HepG2 (cell line): ENCODE data around the gene PNMA8B. TPM values are rescaled to one million over a fixed set of nuclear protein-coding genes. Genes with fewer than 3 reads are reported as not detected.

Experiments used
- ATAC-seq: fragments of 200-7000 bp; cut with Tn5 transposase; 3 replicates; pipeline ENCODE4 v1.9.1; 2020; ENCODE audit warnings: mild to moderate bottlenecking, moderate library complexity
- BruUV-seq: library from RNA; stranded (reverse); fragments of 400-500 nt; replicated peaks from 2 replicates; lab custom pipeline; 2021; lab: Mats Ljungman, UMichigan
- CTCF ChIA-PET: fragments of 300-600 bp; formaldehyde crosslinking; extraction: SDS; loops from one replicate; lab custom pipeline; 2021; ENCODE audit warnings: low total read pairs, inconsistent platforms, low intra/inter-chr PET ratio; lab: Yijun Ruan, JAX
- POLR2A ChIA-PET: fragments of 350-600 bp; sonication (Branson Sonifier 250); formaldehyde crosslinking; loops from one replicate; lab custom pipeline; 2020; ENCODE audit warnings: antibody characterized with exemption, inconsistent platforms; lab: Yijun Ruan, JAX
- DNase-seq: peaks from one replicate; pipeline ENCODE4 v3.0.0-alpha.2; 2015; ENCODE audit warnings: low spot score
- FAIRE-seq: peaks from 3 replicates; lab custom pipeline; 2011; peaks lifted over from hg19 to GRCh38; lab: Jason Lieb, UNC
- H2AFZ ChIP-seq: one replicate; pipeline ENCODE4 v1.6.1; 2011; ENCODE audit warnings: low read length, inconsistent platforms
- H3K27ac ChIP-seq: fragments of 300-600 bp; 3 replicates; pipeline ENCODE4 v1.8.0; 2011; ENCODE audit warnings: mixed run types, mild to moderate bottlenecking, mixed read lengths, low read length, inconsistent platforms; ENCODE audit not compliant: insufficient read depth; ENCODE audit errors: extremely low read length
- H3K27me3 ChIP-seq, 2 experiments: fragments of 200-600 bp in 1 of 2; 2 replicates in 1 of 2; 3 replicates in 1 of 2; pipeline versions ENCODE4 v1.6.0 to v1.8.0; 2011; ENCODE audit warnings: low read length in 2 of 2, mild to moderate bottlenecking in 2 of 2, moderate library complexity in 2 of 2, inconsistent platforms in 1 of 2; ENCODE audit not compliant: insufficient read depth in 2 of 2, control insufficient read depth in 1 of 2
- H3K36me3 ChIP-seq, 2 experiments: fragments of 200-600 bp in 1 of 2; replicated peaks in 1 of 2; 2 replicates in 1 of 2; 3 replicates in 1 of 2; pipeline versions ENCODE4 v1.5.1 to v1.8.0; 2011; ENCODE audit warnings: low read length in 2 of 2, inconsistent platforms in 1 of 2; ENCODE audit not compliant: insufficient read depth in 2 of 2, control insufficient read depth in 1 of 2
- H3K4me1 ChIP-seq: 2 replicates; pipeline ENCODE4 v1.5.1; 2012; ENCODE audit warnings: low read length, inconsistent platforms; ENCODE audit not compliant: insufficient read depth
- H3K4me2 ChIP-seq: 2 replicates; pipeline ENCODE4 v1.6.0; 2011; ENCODE audit warnings: low read depth, low read length, inconsistent platforms
- H3K4me3 ChIP-seq, 3 experiments: fragments of 200-600 bp in 1 of 3; sonication (generic), shearing (Covaris generic) in 1 of 3; replicated peaks in 1 of 3; 2 replicates each; pipeline ENCODE4 v1.5.1; 2011 to 2016; ENCODE audit warnings: low read length in 3 of 3, inconsistent platforms in 2 of 3, low read depth in 2 of 3, mild to moderate bottlenecking in 2 of 3, control low read depth in 1 of 3, mixed read lengths in 1 of 3; ENCODE audit not compliant: insufficient read depth in 1 of 3
- H3K79me2 ChIP-seq: one replicate; pipeline ENCODE4 v1.6.1; 2011; ENCODE audit warnings: low read length, inconsistent platforms; ENCODE audit not compliant: insufficient read depth
- H3K9ac ChIP-seq: 2 replicates; pipeline ENCODE4 v1.6.0; 2011; ENCODE audit warnings: mild to moderate bottlenecking, low read depth, low read length, inconsistent platforms; ENCODE audit not compliant: insufficient read depth
- H3K9me3 ChIP-seq: 2 replicates; pipeline ENCODE4 v1.5.1; 2012; ENCODE audit warnings: mild to moderate bottlenecking, low read length
- H4K20me1 ChIP-seq: 2 replicates; pipeline ENCODE4 v1.6.0; 2011; ENCODE audit warnings: inconsistent platforms, mild to moderate bottlenecking, low read length, moderate library complexity; ENCODE audit not compliant: insufficient read depth
- CEBPB ChIP-seq: IDR thresholded peaks from 2 replicates; pipeline ENCODE4 v1.6.1; 2011; ENCODE audit warnings: low read depth, low read length, improper control_type of control experiment, borderline replicate concordance
- HHEX ChIP-seq: IDR thresholded peaks from 2 replicates; pipeline ENCODE4 v1.6.1; 2016; ENCODE audit warnings: control low read depth
- HNRNPLL ChIP-seq: fragments of 200-400 bp; formaldehyde crosslinking; IDR thresholded peaks from 2 replicates; pipeline ENCODE4 v1.6.1; 2017; ENCODE audit warnings: mild to moderate bottlenecking, low read depth, low read length; ENCODE audit not compliant: poor library complexity, severe bottlenecking
- IRF9 ChIP-seq: sonication (generic); formaldehyde crosslinking; IDR thresholded peaks from 2 replicates; pipeline ENCODE4 v1.8.0; 2022; ENCODE audit warnings: missing genetic modification reagents, mild to moderate bottlenecking, borderline replicate concordance
- PAXIP1 ChIP-seq: sonication (generic); formaldehyde crosslinking; conservative IDR thresholded peaks from 2 replicates; pipeline ENCODE4 v1.4.0; 2020; ENCODE audit warnings: mild to moderate bottlenecking, missing genetic modification reagents, moderate library complexity
- RNF2 ChIP-seq: fragments of 450-650 bp; conservative IDR thresholded peaks from 2 replicates; pipeline ENCODE4 v1.6.1; 2016; ENCODE audit warnings: low read depth
- TBP ChIP-seq: sonication (generic); formaldehyde crosslinking; IDR thresholded peaks from 2 replicates; pipeline ENCODE4 v1.5.0; 2020; ENCODE audit warnings: missing genetic modification reagents
- TBX2 ChIP-seq: sonication (generic); formaldehyde crosslinking; IDR thresholded peaks from 2 replicates; pipeline ENCODE4 v1.5.0; 2020; ENCODE audit warnings: missing genetic modification reagents, mild to moderate bottlenecking, borderline replicate concordance
- ZNF264 ChIP-seq: sonication (generic); formaldehyde crosslinking; IDR thresholded peaks from 2 replicates; pipeline ENCODE4 v1.4.0; 2020; ENCODE audit warnings: missing genetic modification reagents
- ZNF326 ChIP-seq: sonication (generic); formaldehyde crosslinking; IDR thresholded peaks from 2 replicates; pipeline ENCODE4 v1.4.0; 2020; ENCODE audit warnings: missing genetic modification reagents, borderline replicate concordance
- ZNF362 ChIP-seq: sonication (generic); formaldehyde crosslinking; IDR thresholded peaks from 2 replicates; pipeline ENCODE4 v1.4.0; 2020; ENCODE audit warnings: missing genetic modification reagents, mild to moderate bottlenecking, borderline replicate concordance
- ZNF496 ChIP-seq: sonication (generic); formaldehyde crosslinking; IDR thresholded peaks from 2 replicates; pipeline ENCODE4 v1.8.1; 2023; ENCODE audit warnings: mild to moderate bottlenecking, moderate library complexity, missing genetic modification reagents; ENCODE audit not compliant: insufficient replicate concordance
- ZNF569 ChIP-seq: sonication (generic); formaldehyde crosslinking; IDR thresholded peaks from 2 replicates; pipeline ENCODE4 v1.5.0; 2020; ENCODE audit warnings: mild to moderate bottlenecking, missing genetic modification reagents, moderate library complexity, borderline replicate concordance
- WGBS: methylation state at CpG from one replicate; pipeline ENCODE4 v1.1.6; 2017; ENCODE audit warnings: low lambda C conversion rate; 5-methylcytosine and 5-hydroxymethylcytosine counted together
- in situ Hi-C: cut with HindIII; loops from 2 replicates; pipeline ENCODE4 v1.10.0; 2017; ENCODE audit warnings: low pct_unique_long_range_greater_than_20kb; ENCODE audit not compliant: extremely low pct_ligation_motif_present
- intact Hi-C: fragments of 100-400 bp; cut with micrococcal nuclease; formaldehyde crosslinking; loops from one replicate; pipeline ENCODE4 v1.10.0; 2022; ENCODE audit not compliant: unreplicated experiment
- polyA plus RNA-seq, 8 experiments: library from polyadenylated mRNA; depleted of rRNA in 3 of 8; stranded (reverse) in 7 of 8; unstranded in 1 of 8; fragments of >200 nt; fragmentation: Illumina TruSeq in 4 of 8; extraction: Trizol in 4 of 8; gene quantifications; 2 replicates each; pipeline versions ENCODE4 v1.2.1 to v1.2.3, GENCODE V29; 2011 to 2016; ENCODE audit warnings: low read depth in 4 of 8, missing spikeins in 1 of 8, mixed read lengths in 1 of 8; ENCODE audit not compliant: insufficient read depth in 1 of 8
- total RNA-seq, 5 experiments: library from RNA; depleted of rRNA; stranded (reverse); fragments of >200 nt; fragmentation: Illumina TruSeq; extraction: Trizol; gene quantifications; 2 replicates each; pipeline ENCODE4 v1.2.3, GENCODE V29; 2016; ENCODE audit warnings: low read depth in 1 of 5

Gene PNMA8B
- total and polyA plus RNA-seq, 2 of the 13 experiments (the other 11 are each of a cell fraction or from before 2014, with no cell fraction given): not detected

GRCh38 chr19:46461537-46461936 is 34.1 kb downstream of the PNMA8B start:
- Histone ChIP-seq H2AFZ (no peak overlapping the region), H3K9me3 (no peaks in the 10 kb centered on the region), H3K27ac (no peak overlapping the region), H3K79me2 (no peaks in the 10 kb centered on the region), H3K4me3 (no peak overlapping the region), H4K20me1 (no peaks in the 10 kb centered on the region), H3K36me3 (no peaks in the 10 kb centered on the region), H3K4me1 (no peaks in the 10 kb centered on the region), H3K27me3 (no peaks in the 10 kb centered on the region; a peak in 1 of 5 replicates), H3K9ac (no peak overlapping the region)
- in situ Hi-C loops: no loop called here
- FAIRE-seq: no peak
- intact Hi-C loops: no loop called here
- BruUV-seq: no TSS peak
- TF ChIP-seq HHEX (CRISPR knock-in tag): no peak
- no peak for TF ChIP-seq TBX2
- no peak for TF ChIP-seq PAXIP1 (CRISPR knock-in tag)
- TF ChIP-seq ZNF569 (CRISPR knock-in tag): no peak
- no peak for TF ChIP-seq ZNF264 (CRISPR knock-in tag)
- TF ChIP-seq CEBPB: no peak
- TF ChIP-seq TBP (CRISPR knock-in tag): no peak
- TF ChIP-seq ZNF326 (CRISPR knock-in tag): no peak
- no peak for TF ChIP-seq HNRNPLL
- no peak for TF ChIP-seq RNF2
- TF ChIP-seq ZNF362 (CRISPR knock-in tag): no peak
- no peak for TF ChIP-seq IRF9 (CRISPR knock-in tag)
- TF ChIP-seq ZNF496 (CRISPR knock-in tag): no peak
- TF ChIP-seq, all 625 proteins: peak for 0
- H3K4me2 ChIP-seq: no peak overlapping the region
- ATAC-seq (no peak), DNase-seq (no peak)
- CTCF ChIA-PET: interaction anchor here (0.6 kb wide), 1 partner anchor 66 kb away, joined by 3 read pairs; no protein-coding TSS in a partner anchor
- 30% methylated on average over 2 of the region's 2 CpGs for WGBS
- POLR2A ChIA-PET: no interaction called here
